HepG2 (cell line): Measurements from ENCODE around the gene ABHD18. TPM values are rescaled to one million over a fixed set of nuclear protein-coding genes. Genes with fewer than 3 reads are reported as not detected.
"Not testable (repeated sequence)": the region's sequence is repeated elsewhere in the genome, so short reads cannot be mapped to it uniquely, and the experiment has no call there.

Experiments used
- ATAC-seq: fragments of 200-7000 bp; cut with Tn5 transposase; 3 replicates; pipeline ENCODE4 v1.9.1; 2020; ENCODE audit warnings: mild to moderate bottlenecking, moderate library complexity
- BruUV-seq: library from RNA; stranded (reverse); fragments of 400-500 nt; replicated peaks from 2 replicates; lab custom pipeline; 2021; lab: Mats Ljungman, UMichigan
- CTCF ChIA-PET: fragments of 300-600 bp; formaldehyde crosslinking; extraction: SDS; loops from one replicate; lab custom pipeline; 2021; ENCODE audit warnings: low total read pairs, inconsistent platforms, low intra/inter-chr PET ratio; lab: Yijun Ruan, JAX
- POLR2A ChIA-PET: fragments of 350-600 bp; sonication (Branson Sonifier 250); formaldehyde crosslinking; loops from one replicate; lab custom pipeline; 2020; ENCODE audit warnings: antibody characterized with exemption, inconsistent platforms; lab: Yijun Ruan, JAX
- DNase-seq: peaks from one replicate; pipeline ENCODE4 v3.0.0-alpha.2; 2015; ENCODE audit warnings: low spot score
- FAIRE-seq: peaks from 3 replicates; lab custom pipeline; 2011; peaks lifted over from hg19 to GRCh38; lab: Jason Lieb, UNC
- H2AFZ ChIP-seq: one replicate; pipeline ENCODE4 v1.6.1; 2011; ENCODE audit warnings: low read length, inconsistent platforms
- H3K27ac ChIP-seq: fragments of 300-600 bp; 3 replicates; pipeline ENCODE4 v1.8.0; 2011; ENCODE audit warnings: mixed run types, mild to moderate bottlenecking, mixed read lengths, low read length, inconsistent platforms; ENCODE audit not compliant: insufficient read depth; ENCODE audit errors: extremely low read length
- H3K27me3 ChIP-seq, 2 experiments: fragments of 200-600 bp in 1 of 2; 2 replicates in 1 of 2; 3 replicates in 1 of 2; pipeline versions ENCODE4 v1.6.0 to v1.8.0; 2011; ENCODE audit warnings: low read length in 2 of 2, mild to moderate bottlenecking in 2 of 2, moderate library complexity in 2 of 2, inconsistent platforms in 1 of 2; ENCODE audit not compliant: insufficient read depth in 2 of 2, control insufficient read depth in 1 of 2
- H3K36me3 ChIP-seq, 2 experiments: fragments of 200-600 bp in 1 of 2; replicated peaks in 1 of 2; 2 replicates in 1 of 2; 3 replicates in 1 of 2; pipeline versions ENCODE4 v1.5.1 to v1.8.0; 2011; ENCODE audit warnings: low read length in 2 of 2, inconsistent platforms in 1 of 2; ENCODE audit not compliant: insufficient read depth in 2 of 2, control insufficient read depth in 1 of 2
- H3K4me1 ChIP-seq: 2 replicates; pipeline ENCODE4 v1.5.1; 2012; ENCODE audit warnings: low read length, inconsistent platforms; ENCODE audit not compliant: insufficient read depth
- H3K4me2 ChIP-seq: 2 replicates; pipeline ENCODE4 v1.6.0; 2011; ENCODE audit warnings: low read depth, low read length, inconsistent platforms
- H3K4me3 ChIP-seq, 3 experiments: fragments of 200-600 bp in 1 of 3; sonication (generic), shearing (Covaris generic) in 1 of 3; replicated peaks in 1 of 3; 2 replicates each; pipeline ENCODE4 v1.5.1; 2011 to 2016; ENCODE audit warnings: low read length in 3 of 3, inconsistent platforms in 2 of 3, low read depth in 2 of 3, mild to moderate bottlenecking in 2 of 3, control low read depth in 1 of 3, mixed read lengths in 1 of 3; ENCODE audit not compliant: insufficient read depth in 1 of 3
- H3K79me2 ChIP-seq: one replicate; pipeline ENCODE4 v1.6.1; 2011; ENCODE audit warnings: low read length, inconsistent platforms; ENCODE audit not compliant: insufficient read depth
- H3K9ac ChIP-seq: 2 replicates; pipeline ENCODE4 v1.6.0; 2011; ENCODE audit warnings: mild to moderate bottlenecking, low read depth, low read length, inconsistent platforms; ENCODE audit not compliant: insufficient read depth
- H3K9me3 ChIP-seq: 2 replicates; pipeline ENCODE4 v1.5.1; 2012; ENCODE audit warnings: mild to moderate bottlenecking, low read length
- H4K20me1 ChIP-seq: 2 replicates; pipeline ENCODE4 v1.6.0; 2011; ENCODE audit warnings: inconsistent platforms, mild to moderate bottlenecking, low read length, moderate library complexity; ENCODE audit not compliant: insufficient read depth
- WGBS: methylation state at CpG from one replicate; pipeline ENCODE4 v1.1.6; 2017; ENCODE audit warnings: low lambda C conversion rate; 5-methylcytosine and 5-hydroxymethylcytosine counted together
- in situ Hi-C: cut with HindIII; loops from 2 replicates; pipeline ENCODE4 v1.10.0; 2017; ENCODE audit warnings: low pct_unique_long_range_greater_than_20kb; ENCODE audit not compliant: extremely low pct_ligation_motif_present
- intact Hi-C: fragments of 100-400 bp; cut with micrococcal nuclease; formaldehyde crosslinking; loops from one replicate; pipeline ENCODE4 v1.10.0; 2022; ENCODE audit not compliant: unreplicated experiment
- polyA plus RNA-seq, 8 experiments: library from polyadenylated mRNA; depleted of rRNA in 3 of 8; stranded (reverse) in 7 of 8; unstranded in 1 of 8; fragments of >200 nt; fragmentation: Illumina TruSeq in 4 of 8; extraction: Trizol in 4 of 8; gene quantifications; 2 replicates each; pipeline versions ENCODE4 v1.2.1 to v1.2.3, GENCODE V29; 2011 to 2016; ENCODE audit warnings: low read depth in 4 of 8, missing spikeins in 1 of 8, mixed read lengths in 1 of 8; ENCODE audit not compliant: insufficient read depth in 1 of 8
- total RNA-seq, 5 experiments: library from RNA; depleted of rRNA; stranded (reverse); fragments of >200 nt; fragmentation: Illumina TruSeq; extraction: Trizol; gene quantifications; 2 replicates each; pipeline ENCODE4 v1.2.3, GENCODE V29; 2016; ENCODE audit warnings: low read depth in 1 of 5

Gene ABHD18
- total and polyA plus RNA-seq, 2 of the 13 experiments (the other 11 are each of a cell fraction or from before 2014, with no cell fraction given): 5.5 to 16.3 TPM

DNA sequence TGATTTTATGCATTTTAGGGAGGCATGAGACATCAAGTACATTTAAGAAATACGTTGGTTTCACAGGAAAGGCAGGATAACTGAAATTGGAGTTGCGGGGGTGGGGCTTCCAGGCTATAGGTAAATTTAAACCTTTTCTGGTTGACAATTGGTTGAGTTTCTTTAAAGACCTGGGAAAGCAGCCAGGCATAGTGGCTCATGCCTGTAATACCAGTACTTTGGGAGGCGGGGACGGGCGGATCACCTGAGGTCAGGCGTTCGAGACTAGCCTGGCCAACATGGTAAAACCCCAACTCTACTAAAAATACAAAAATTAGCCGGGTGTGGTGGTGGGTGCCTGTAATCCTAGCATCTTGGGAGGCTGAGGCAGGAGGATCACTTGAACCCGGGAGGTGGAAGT, 89.7 kb downstream of the ABHD18 start:
- H3K36me3 ChIP-seq, BruUV-seq, H3K4me2 ChIP-seq, ATAC-seq, DNase-seq, H3K27ac ChIP-seq, H2AFZ ChIP-seq, H3K4me3 ChIP-seq, H4K20me1 ChIP-seq, CTCF ChIA-PET, H3K27me3 ChIP-seq, FAIRE-seq, POLR2A ChIA-PET, H3K9me3 ChIP-seq, H3K79me2 ChIP-seq, H3K9ac ChIP-seq: not testable (repeated sequence)
- intact Hi-C loops: loop anchor here (10.0 kb wide), 1 partner anchor 240 kb away; no protein-coding TSS in a partner anchor
- 57% methylated on average over 9 of the region's 9 CpGs for WGBS
- in situ Hi-C loops: loop anchor here (10.0 kb wide), 1 partner anchor 90 kb away; the partner anchor contains the start of genes ABHD18 and MFSD8
- peaks cover 17% of the 10 kb centered on the region for H3K4me1 ChIP-seq

DNA sequence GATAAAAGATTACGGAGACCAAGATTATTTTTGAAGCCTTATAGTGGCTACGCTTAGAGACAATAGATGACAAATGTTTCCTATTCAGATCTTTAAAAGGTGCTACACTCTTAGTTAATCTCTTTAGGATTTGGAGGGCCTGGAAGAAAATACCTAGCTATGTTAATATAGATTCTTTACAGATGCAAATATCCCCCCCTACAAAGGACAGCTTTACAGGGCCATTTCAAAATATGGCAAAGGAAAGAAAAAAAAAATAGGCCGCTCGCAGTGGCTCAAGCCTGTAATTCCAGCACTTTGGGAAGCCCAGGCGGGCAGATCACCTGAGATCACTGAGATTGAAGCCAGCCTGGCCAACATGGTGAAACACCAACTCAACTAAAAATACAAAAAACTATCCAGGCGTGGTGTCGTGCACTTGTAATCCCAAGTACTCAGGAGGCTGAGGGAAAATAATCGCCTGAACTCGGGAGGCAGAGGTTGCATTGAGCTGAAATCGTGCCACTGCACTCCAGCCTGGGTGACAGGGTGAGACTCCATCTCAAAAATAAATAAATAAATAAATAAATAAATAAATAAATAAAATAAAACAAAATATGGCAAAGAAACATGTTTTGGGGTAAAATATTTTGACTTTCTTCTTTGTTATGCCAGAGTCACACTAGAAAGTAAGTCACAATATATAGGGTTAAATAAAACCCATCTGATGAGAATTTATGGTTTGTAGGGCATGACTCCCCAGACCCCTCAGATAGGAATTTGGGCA, 90.4 kb downstream of the ABHD18 start:
- H4K20me1 ChIP-seq, H3K9ac ChIP-seq, H3K27me3 ChIP-seq, DNase-seq, H3K4me3 ChIP-seq, H3K4me2 ChIP-seq, ATAC-seq, FAIRE-seq, H3K9me3 ChIP-seq, CTCF ChIA-PET, BruUV-seq, H2AFZ ChIP-seq, POLR2A ChIA-PET, H3K27ac ChIP-seq, H3K79me2 ChIP-seq, H3K36me3 ChIP-seq: not testable (repeated sequence)
- intact Hi-C loops: loop anchor here (10.0 kb wide), 1 partner anchor 241 kb away; no protein-coding TSS in a partner anchor
- 69% methylated on average over 10 of the region's 10 CpGs for WGBS
- in situ Hi-C loops: loop anchor here (10.0 kb wide), 1 partner anchor 91 kb away; the partner anchor contains the start of genes ABHD18 and MFSD8
- peaks cover 19% of the 10 kb centered on the region for H3K4me1 ChIP-seq
